HepG2 (cell line): Measurements from ENCODE around the gene FLYWCH1. TPM values are rescaled to one million over a fixed set of nuclear protein-coding genes. Genes with fewer than 3 reads are reported as not detected.

Source experiments
- ATAC-seq: fragments of 200-7000 bp; cut with Tn5 transposase; 3 replicates; pipeline ENCODE4 v1.9.1; 2020; ENCODE audit warnings: mild to moderate bottlenecking, moderate library complexity
- BruUV-seq: library from RNA; stranded (reverse); fragments of 400-500 nt; replicated peaks from 2 replicates; lab custom pipeline; 2021; lab: Mats Ljungman, UMichigan
- CTCF ChIA-PET: fragments of 300-600 bp; formaldehyde crosslinking; extraction: SDS; loops from one replicate; lab custom pipeline; 2021; ENCODE audit warnings: low total read pairs, inconsistent platforms, low intra/inter-chr PET ratio; lab: Yijun Ruan, JAX
- POLR2A ChIA-PET: fragments of 350-600 bp; sonication (Branson Sonifier 250); formaldehyde crosslinking; loops from one replicate; lab custom pipeline; 2020; ENCODE audit warnings: antibody characterized with exemption, inconsistent platforms; lab: Yijun Ruan, JAX
- DNase-seq: peaks from one replicate; pipeline ENCODE4 v3.0.0-alpha.2; 2015; ENCODE audit warnings: low spot score
- FAIRE-seq: peaks from 3 replicates; lab custom pipeline; 2011; peaks lifted over from hg19 to GRCh38; lab: Jason Lieb, UNC
- H2AFZ ChIP-seq: one replicate; pipeline ENCODE4 v1.6.1; 2011; ENCODE audit warnings: low read length, inconsistent platforms
- H3K27ac ChIP-seq: fragments of 300-600 bp; 3 replicates; pipeline ENCODE4 v1.8.0; 2011; ENCODE audit warnings: mixed run types, mild to moderate bottlenecking, mixed read lengths, low read length, inconsistent platforms; ENCODE audit not compliant: insufficient read depth; ENCODE audit errors: extremely low read length
- H3K27me3 ChIP-seq, 2 experiments: fragments of 200-600 bp in 1 of 2; 2 replicates in 1 of 2; 3 replicates in 1 of 2; pipeline versions ENCODE4 v1.6.0 to v1.8.0; 2011; ENCODE audit warnings: low read length in 2 of 2, mild to moderate bottlenecking in 2 of 2, moderate library complexity in 2 of 2, inconsistent platforms in 1 of 2; ENCODE audit not compliant: insufficient read depth in 2 of 2, control insufficient read depth in 1 of 2
- H3K36me3 ChIP-seq, 2 experiments: fragments of 200-600 bp in 1 of 2; replicated peaks in 1 of 2; 2 replicates in 1 of 2; 3 replicates in 1 of 2; pipeline versions ENCODE4 v1.5.1 to v1.8.0; 2011; ENCODE audit warnings: low read length in 2 of 2, inconsistent platforms in 1 of 2; ENCODE audit not compliant: insufficient read depth in 2 of 2, control insufficient read depth in 1 of 2
- H3K4me1 ChIP-seq: 2 replicates; pipeline ENCODE4 v1.5.1; 2012; ENCODE audit warnings: low read length, inconsistent platforms; ENCODE audit not compliant: insufficient read depth
- H3K4me2 ChIP-seq: 2 replicates; pipeline ENCODE4 v1.6.0; 2011; ENCODE audit warnings: low read depth, low read length, inconsistent platforms
- H3K4me3 ChIP-seq, 3 experiments: fragments of 200-600 bp in 1 of 3; sonication (generic), shearing (Covaris generic) in 1 of 3; replicated peaks in 1 of 3; 2 replicates each; pipeline ENCODE4 v1.5.1; 2011 to 2016; ENCODE audit warnings: low read length in 3 of 3, inconsistent platforms in 2 of 3, low read depth in 2 of 3, mild to moderate bottlenecking in 2 of 3, control low read depth in 1 of 3, mixed read lengths in 1 of 3; ENCODE audit not compliant: insufficient read depth in 1 of 3
- H3K79me2 ChIP-seq: one replicate; pipeline ENCODE4 v1.6.1; 2011; ENCODE audit warnings: low read length, inconsistent platforms; ENCODE audit not compliant: insufficient read depth
- H3K9ac ChIP-seq: 2 replicates; pipeline ENCODE4 v1.6.0; 2011; ENCODE audit warnings: mild to moderate bottlenecking, low read depth, low read length, inconsistent platforms; ENCODE audit not compliant: insufficient read depth
- H3K9me3 ChIP-seq: 2 replicates; pipeline ENCODE4 v1.5.1; 2012; ENCODE audit warnings: mild to moderate bottlenecking, low read length
- H4K20me1 ChIP-seq: 2 replicates; pipeline ENCODE4 v1.6.0; 2011; ENCODE audit warnings: inconsistent platforms, mild to moderate bottlenecking, low read length, moderate library complexity; ENCODE audit not compliant: insufficient read depth
- HCFC1 ChIP-seq: fragments of 150-350 bp; IDR thresholded peaks from 2 replicates; pipeline ENCODE4 v1.6.1; 2014; ENCODE audit warnings: low read depth, low read length
- HOXA3 ChIP-seq: sonication (generic); formaldehyde crosslinking; IDR thresholded peaks from 2 replicates; pipeline ENCODE4 v1.5.0; 2020; ENCODE audit warnings: missing genetic modification reagents
- RAD51 ChIP-seq: fragments of 450-650 bp; IDR thresholded peaks from 2 replicates; pipeline ENCODE4 v1.6.1; 2016; ENCODE audit warnings: borderline replicate concordance
- RELA ChIP-seq: sonication (generic); formaldehyde crosslinking; IDR thresholded peaks from 2 replicates; pipeline ENCODE4 v1.4.0; 2020; ENCODE audit warnings: missing genetic modification reagents
- REXO4 ChIP-seq: sonication (generic); formaldehyde crosslinking; IDR thresholded peaks from 2 replicates; pipeline ENCODE4 v1.8.0; 2022; ENCODE audit warnings: missing genetic modification reagents, mild to moderate bottlenecking, borderline replicate concordance
- TSC22D2 ChIP-seq: sonication (generic); formaldehyde crosslinking; IDR thresholded peaks from 2 replicates; pipeline ENCODE4 v1.5.1; 2020; ENCODE audit warnings: missing genetic modification reagents, mild to moderate bottlenecking, borderline replicate concordance
- ZBTB10 ChIP-seq: sonication (generic); formaldehyde crosslinking; IDR thresholded peaks from 2 replicates; pipeline ENCODE4 v1.4.0; 2020; ENCODE audit warnings: missing genetic modification reagents, borderline replicate concordance
- ZBTB4 ChIP-seq: sonication (generic); formaldehyde crosslinking; IDR thresholded peaks from 2 replicates; pipeline ENCODE4 v1.4.0; 2020; ENCODE audit warnings: missing genetic modification reagents, mild to moderate bottlenecking, borderline replicate concordance
- ZMYM2 ChIP-seq: sonication (generic); formaldehyde crosslinking; IDR thresholded peaks from 2 replicates; pipeline ENCODE4 v1.8.0; 2022; ENCODE audit warnings: mild to moderate bottlenecking, missing genetic modification reagents
- ZSCAN29 ChIP-seq: sonication (generic); formaldehyde crosslinking; conservative IDR thresholded peaks from 2 replicates; pipeline ENCODE4 v1.4.0; 2020; ENCODE audit warnings: mild to moderate bottlenecking, missing genetic modification reagents
- ZZZ3 ChIP-seq: sonication (generic); formaldehyde crosslinking; IDR thresholded peaks from 2 replicates; pipeline ENCODE4 v1.4.0; 2020; ENCODE audit warnings: missing genetic modification reagents, mild to moderate bottlenecking, borderline replicate concordance
- WGBS: methylation state at CpG from one replicate; pipeline ENCODE4 v1.1.6; 2017; ENCODE audit warnings: low lambda C conversion rate; 5-methylcytosine and 5-hydroxymethylcytosine counted together
- in situ Hi-C: cut with HindIII; loops from 2 replicates; pipeline ENCODE4 v1.10.0; 2017; ENCODE audit warnings: low pct_unique_long_range_greater_than_20kb; ENCODE audit not compliant: extremely low pct_ligation_motif_present
- intact Hi-C: fragments of 100-400 bp; cut with micrococcal nuclease; formaldehyde crosslinking; loops from one replicate; pipeline ENCODE4 v1.10.0; 2022; ENCODE audit not compliant: unreplicated experiment
- polyA plus RNA-seq, 8 experiments: library from polyadenylated mRNA; depleted of rRNA in 3 of 8; stranded (reverse) in 7 of 8; unstranded in 1 of 8; fragments of >200 nt; fragmentation: Illumina TruSeq in 4 of 8; extraction: Trizol in 4 of 8; gene quantifications; 2 replicates each; pipeline versions ENCODE4 v1.2.1 to v1.2.3, GENCODE V29; 2011 to 2016; ENCODE audit warnings: low read depth in 4 of 8, missing spikeins in 1 of 8, mixed read lengths in 1 of 8; ENCODE audit not compliant: insufficient read depth in 1 of 8
- total RNA-seq, 5 experiments: library from RNA; depleted of rRNA; stranded (reverse); fragments of >200 nt; fragmentation: Illumina TruSeq; extraction: Trizol; gene quantifications; 2 replicates each; pipeline ENCODE4 v1.2.3, GENCODE V29; 2016; ENCODE audit warnings: low read depth in 1 of 5
- TF ChIP-seq, protein P1 (sequence below): sonication (generic); formaldehyde crosslinking; IDR thresholded peaks from 2 replicates; pipeline ENCODE4 v1.4.0; 2020; ENCODE audit warnings: mild to moderate bottlenecking, low read depth, missing genetic modification reagents
- TF ChIP-seq, protein P2 (sequence below): sonication (generic); formaldehyde crosslinking; IDR thresholded peaks from 2 replicates; pipeline ENCODE4 v1.4.0; 2020; ENCODE audit warnings: missing genetic modification reagents, mild to moderate bottlenecking, borderline replicate concordance

Gene FLYWCH1
- total and polyA plus RNA-seq, 2 of the 13 experiments (the other 11 are each of a cell fraction or from before 2014, with no cell fraction given), result 7.3 to 12.4 TPM

DNA sequence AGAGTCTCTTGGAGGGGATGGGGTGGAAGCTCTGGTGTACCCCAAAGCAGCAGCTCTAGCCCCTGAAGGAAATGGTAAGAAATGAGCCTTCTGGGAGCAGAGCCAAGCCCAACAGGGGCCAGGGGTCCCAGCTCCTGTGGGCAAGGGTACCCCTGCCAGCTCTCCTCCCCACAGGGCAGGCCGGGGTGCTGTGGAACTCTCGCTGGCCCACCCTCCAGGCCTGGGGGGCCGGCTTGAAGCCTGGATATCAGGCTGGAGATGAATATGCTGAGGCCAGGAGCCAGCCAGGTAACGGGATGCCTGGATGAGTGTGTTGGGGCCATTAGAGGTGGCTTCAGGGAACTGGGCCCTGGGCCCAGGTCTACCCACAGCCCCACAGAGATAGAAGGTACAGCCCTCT, 88.8 kb downstream of the FLYWCH1 start:
- intact Hi-C loops, result no loop called here
- Histone ChIP-seq H3K4me2 (no peak overlapping the region), H3K9ac (no peak overlapping the region), H3K36me3 (no peaks in the 10 kb centered on the region), H3K79me2 (no peaks in the 10 kb centered on the region), H3K9me3 (no peaks in the 10 kb centered on the region), H3K4me3 (no peak overlapping the region), H3K4me1 (peaks cover 17% of the 10 kb centered on the region), H3K27me3 (no peaks in the 10 kb centered on the region), H3K27ac (no peak overlapping the region), H4K20me1 (no peaks in the 10 kb centered on the region), H2AFZ (no peak overlapping the region)
- TF ChIP-seq, protein P1, sequence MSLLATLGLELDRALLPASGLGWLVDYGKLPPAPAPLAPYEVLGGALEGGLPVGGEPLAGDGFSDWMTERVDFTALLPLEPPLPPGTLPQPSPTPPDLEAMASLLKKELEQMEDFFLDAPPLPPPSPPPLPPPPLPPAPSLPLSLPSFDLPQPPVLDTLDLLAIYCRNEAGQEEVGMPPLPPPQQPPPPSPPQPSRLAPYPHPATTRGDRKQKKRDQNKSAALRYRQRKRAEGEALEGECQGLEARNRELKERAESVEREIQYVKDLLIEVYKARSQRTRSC, result no peak
- no peak for TF ChIP-seq TSC22D2 (CRISPR knock-in tag)
- no peak for TF ChIP-seq HCFC1
- no peak for TF ChIP-seq ZZZ3 (CRISPR knock-in tag)
- no peak for TF ChIP-seq ZBTB10 (CRISPR knock-in tag)
- TF ChIP-seq ZSCAN29 (CRISPR knock-in tag), result no peak
- no peak for TF ChIP-seq ZMYM2 (CRISPR knock-in tag)
- TF ChIP-seq RELA (CRISPR knock-in tag), result no peak
- TF ChIP-seq HOXA3 (CRISPR knock-in tag), result no peak
- no peak for TF ChIP-seq REXO4 (CRISPR knock-in tag)
- TF ChIP-seq, protein P2, sequence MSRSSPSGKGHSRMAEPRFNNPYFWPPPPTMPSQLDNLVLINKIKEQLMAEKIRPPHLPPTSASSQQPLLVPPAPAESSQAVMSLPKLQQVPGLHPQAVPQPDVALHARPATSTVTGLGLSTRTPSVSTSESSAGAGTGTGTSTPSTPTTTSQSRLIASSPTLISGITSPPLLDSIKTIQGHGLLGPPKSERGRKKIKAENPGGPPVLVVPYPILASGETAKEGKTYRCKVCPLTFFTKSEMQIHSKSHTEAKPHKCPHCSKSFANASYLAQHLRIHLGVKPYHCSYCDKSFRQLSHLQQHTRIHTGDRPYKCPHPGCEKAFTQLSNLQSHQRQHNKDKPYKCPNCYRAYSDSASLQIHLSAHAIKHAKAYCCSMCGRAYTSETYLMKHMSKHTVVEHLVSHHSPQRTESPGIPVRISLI (CRISPR knock-in tag), result no peak
- TF ChIP-seq ZBTB4 (CRISPR knock-in tag), result no peak
- TF ChIP-seq RAD51, result no peak
- in situ Hi-C loops, result no loop called here
- BruUV-seq, result no TSS peak
- ATAC-seq, result no peak
- ChIA-PET POLR2A (interaction anchor here (0.9 to 2.0 kb wide), 3 partner anchors 20 to 45 kb away, joined by 3 to 5 read pairs (median 4); partner anchors contain the start of genes HCFC1R1 and THOC6), CTCF (interaction anchor here (2.0 kb wide), 1 partner anchor 29 kb away, joined by 5 read pairs; no protein-coding TSS in a partner anchor)
- DNase-seq, result no peak
- no peak for FAIRE-seq
- WGBS, result 90% methylated on average over 3 of the region's 4 CpGs
